A549 (cell line): ENCODE data around the gene CD79B.
"Not testable (repeated sequence)": the region's sequence is repeated elsewhere in the genome, so short reads cannot be mapped to it uniquely, and the experiment has no call there.

ENCODE experiments used
- BHLHE40 ChIP-seq: IDR thresholded peaks from 2 replicates; pipeline ENCODE4 v1.6.1; 2012; ENCODE audit warnings: low read depth, low read length, inconsistent platforms
- CEBPB ChIP-seq, 2 experiments: fragments of >200 bp in 1 of 2; sonication (Bioruptor Twin) in 1 of 2; formaldehyde crosslinking in 1 of 2; IDR thresholded peaks; 2 replicates each; pipeline ENCODE4 v1.6.1; 2012 to 2016
- CHD4 ChIP-seq: fragments of 200-600 bp; sonication (generic); IDR thresholded peaks from 2 replicates; pipeline ENCODE4 v1.6.1; 2016; ENCODE audit warnings: antibody characterized with exemption, mild to moderate bottlenecking, borderline replicate concordance
- HOXA7 ChIP-seq: fragments of 250-450 bp; sonication (Bioruptor Pico); IDR thresholded peaks from 2 replicates; pipeline ENCODE4 v1.5.0; 2020; ENCODE audit warnings: mild to moderate bottlenecking, moderate library complexity
- HOXB5 ChIP-seq: fragments of 250-450 bp; sonication (Bioruptor Pico); IDR thresholded peaks from 2 replicates; pipeline ENCODE4 v1.5.0; 2020; ENCODE audit warnings: mild to moderate bottlenecking, moderate library complexity
- RAD21 ChIP-seq, 2 experiments: fragments of >200 bp in 1 of 2; sonication (Bioruptor Twin) in 1 of 2; formaldehyde crosslinking in 1 of 2; IDR thresholded peaks in 1 of 2; conservative IDR thresholded peaks in 1 of 2; 2 replicates in 1 of 2; 3 replicates in 1 of 2; pipeline ENCODE4 v1.6.1; 2012 to 2018; ENCODE audit warnings: inconsistent platforms in 1 of 2
- TP53 ChIP-seq: fragments of 250-450 bp; sonication (Bioruptor Pico); IDR thresholded peaks from 2 replicates; pipeline ENCODE4 v1.5.0; 2021; ENCODE audit warnings: mild to moderate bottlenecking, moderate library complexity
- ZSCAN20 ChIP-seq: fragments of 250-450 bp; sonication (Bioruptor Pico); IDR thresholded peaks from 2 replicates; pipeline ENCODE4 v1.8.0; 2022; ENCODE audit warnings: mild to moderate bottlenecking, moderate library complexity
- TF ChIP-seq, protein P1 (sequence below): fragments of >200 bp; sonication (Bioruptor Twin); formaldehyde crosslinking; IDR thresholded peaks from 3 replicates; pipeline ENCODE4 v1.5.1; 2016
- TF ChIP-seq, protein P2 (sequence below): fragments of 200-600 bp; sonication (generic); IDR thresholded peaks from 2 replicates; pipeline ENCODE4 v1.6.1; 2016; ENCODE audit warnings: antibody characterized with exemption, mild to moderate bottlenecking, moderate library complexity
- TF ChIP-seq, protein P3 (sequence below): fragments of 450-650 bp; IDR thresholded peaks from 2 replicates; pipeline ENCODE4 v1.6.1; 2014; ENCODE audit warnings: antibody characterized with exemption
- TF ChIP-seq, protein P4 (sequence below): fragments of 250-450 bp; sonication (Bioruptor Pico); IDR thresholded peaks from 2 replicates; pipeline ENCODE4 v1.5.0; 2020; ENCODE audit warnings: low read depth, mild to moderate bottlenecking, moderate library complexity
- TF ChIP-seq, protein P5 (sequence below): IDR thresholded peaks from 2 replicates; pipeline ENCODE4 v1.6.1; 2012

DNA sequence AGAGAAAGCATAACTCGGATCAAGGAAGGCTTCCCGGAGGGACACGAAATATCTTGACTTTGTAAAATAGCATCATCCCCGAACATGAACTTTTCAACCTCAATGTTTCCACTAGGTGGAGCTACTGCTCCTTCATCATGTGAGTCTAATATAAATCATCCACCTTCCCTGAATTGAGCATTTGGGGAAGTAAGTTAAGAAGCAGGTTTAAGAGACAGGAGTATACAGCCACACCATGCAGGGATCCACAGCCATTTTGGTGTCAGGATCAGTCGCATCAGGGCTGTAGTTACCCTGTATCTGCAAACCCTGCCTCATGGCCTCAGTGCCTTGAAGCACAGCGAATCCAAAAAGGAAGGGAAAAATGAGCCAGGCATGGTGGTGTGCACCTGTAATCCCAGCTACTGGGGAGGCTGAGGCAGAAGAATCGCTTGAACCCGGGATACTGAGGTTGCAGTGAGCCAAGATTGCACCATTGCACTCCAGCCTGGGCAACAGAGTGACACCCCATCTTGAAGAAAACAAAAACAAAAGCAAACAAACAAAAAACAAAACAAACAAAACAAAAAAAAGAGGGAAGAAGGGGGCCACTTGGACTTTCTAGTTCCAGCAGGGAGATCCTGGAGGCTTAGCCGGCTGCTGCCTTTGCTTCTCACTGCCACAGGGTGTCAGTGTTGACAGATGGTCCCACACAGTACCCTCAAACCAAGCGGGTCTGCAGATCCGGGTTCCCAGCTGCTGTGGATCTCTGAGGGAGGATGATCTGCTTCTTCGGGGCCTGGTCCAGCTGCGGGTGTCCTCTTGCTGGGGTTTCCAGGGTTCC, 42.9 kb downstream of the CD79B start:
- peak; percentile 19 to 21; a peak in 2 of 5 replicates for TF ChIP-seq RAD21 (conservative IDR thresholded peaks at IDR 0.05 in 1 of 2, IDR thresholded peaks at IDR 0.05 in 1 of 2)
- not testable (repeated sequence) for TF ChIP-seq CEBPB (IDR thresholded peaks at IDR 0.05); HOXA7 (CRISPR knock-in tag); ZSCAN20 (CRISPR knock-in tag); BHLHE40; TP53 (CRISPR knock-in tag); HOXB5; CHD4
- TF ChIP-seq, protein P1, sequence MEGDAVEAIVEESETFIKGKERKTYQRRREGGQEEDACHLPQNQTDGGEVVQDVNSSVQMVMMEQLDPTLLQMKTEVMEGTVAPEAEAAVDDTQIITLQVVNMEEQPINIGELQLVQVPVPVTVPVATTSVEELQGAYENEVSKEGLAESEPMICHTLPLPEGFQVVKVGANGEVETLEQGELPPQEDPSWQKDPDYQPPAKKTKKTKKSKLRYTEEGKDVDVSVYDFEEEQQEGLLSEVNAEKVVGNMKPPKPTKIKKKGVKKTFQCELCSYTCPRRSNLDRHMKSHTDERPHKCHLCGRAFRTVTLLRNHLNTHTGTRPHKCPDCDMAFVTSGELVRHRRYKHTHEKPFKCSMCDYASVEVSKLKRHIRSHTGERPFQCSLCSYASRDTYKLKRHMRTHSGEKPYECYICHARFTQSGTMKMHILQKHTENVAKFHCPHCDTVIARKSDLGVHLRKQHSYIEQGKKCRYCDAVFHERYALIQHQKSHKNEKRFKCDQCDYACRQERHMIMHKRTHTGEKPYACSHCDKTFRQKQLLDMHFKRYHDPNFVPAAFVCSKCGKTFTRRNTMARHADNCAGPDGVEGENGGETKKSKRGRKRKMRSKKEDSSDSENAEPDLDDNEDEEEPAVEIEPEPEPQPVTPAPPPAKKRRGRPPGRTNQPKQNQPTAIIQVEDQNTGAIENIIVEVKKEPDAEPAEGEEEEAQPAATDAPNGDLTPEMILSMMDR, result peak; percentile 51
- TF ChIP-seq, protein P2, sequence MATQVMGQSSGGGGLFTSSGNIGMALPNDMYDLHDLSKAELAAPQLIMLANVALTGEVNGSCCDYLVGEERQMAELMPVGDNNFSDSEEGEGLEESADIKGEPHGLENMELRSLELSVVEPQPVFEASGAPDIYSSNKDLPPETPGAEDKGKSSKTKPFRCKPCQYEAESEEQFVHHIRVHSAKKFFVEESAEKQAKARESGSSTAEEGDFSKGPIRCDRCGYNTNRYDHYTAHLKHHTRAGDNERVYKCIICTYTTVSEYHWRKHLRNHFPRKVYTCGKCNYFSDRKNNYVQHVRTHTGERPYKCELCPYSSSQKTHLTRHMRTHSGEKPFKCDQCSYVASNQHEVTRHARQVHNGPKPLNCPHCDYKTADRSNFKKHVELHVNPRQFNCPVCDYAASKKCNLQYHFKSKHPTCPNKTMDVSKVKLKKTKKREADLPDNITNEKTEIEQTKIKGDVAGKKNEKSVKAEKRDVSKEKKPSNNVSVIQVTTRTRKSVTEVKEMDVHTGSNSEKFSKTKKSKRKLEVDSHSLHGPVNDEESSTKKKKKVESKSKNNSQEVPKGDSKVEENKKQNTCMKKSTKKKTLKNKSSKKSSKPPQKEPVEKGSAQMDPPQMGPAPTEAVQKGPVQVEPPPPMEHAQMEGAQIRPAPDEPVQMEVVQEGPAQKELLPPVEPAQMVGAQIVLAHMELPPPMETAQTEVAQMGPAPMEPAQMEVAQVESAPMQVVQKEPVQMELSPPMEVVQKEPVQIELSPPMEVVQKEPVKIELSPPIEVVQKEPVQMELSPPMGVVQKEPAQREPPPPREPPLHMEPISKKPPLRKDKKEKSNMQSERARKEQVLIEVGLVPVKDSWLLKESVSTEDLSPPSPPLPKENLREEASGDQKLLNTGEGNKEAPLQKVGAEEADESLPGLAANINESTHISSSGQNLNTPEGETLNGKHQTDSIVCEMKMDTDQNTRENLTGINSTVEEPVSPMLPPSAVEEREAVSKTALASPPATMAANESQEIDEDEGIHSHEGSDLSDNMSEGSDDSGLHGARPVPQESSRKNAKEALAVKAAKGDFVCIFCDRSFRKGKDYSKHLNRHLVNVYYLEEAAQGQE, result not testable (repeated sequence)
- TF ChIP-seq, protein P3, sequence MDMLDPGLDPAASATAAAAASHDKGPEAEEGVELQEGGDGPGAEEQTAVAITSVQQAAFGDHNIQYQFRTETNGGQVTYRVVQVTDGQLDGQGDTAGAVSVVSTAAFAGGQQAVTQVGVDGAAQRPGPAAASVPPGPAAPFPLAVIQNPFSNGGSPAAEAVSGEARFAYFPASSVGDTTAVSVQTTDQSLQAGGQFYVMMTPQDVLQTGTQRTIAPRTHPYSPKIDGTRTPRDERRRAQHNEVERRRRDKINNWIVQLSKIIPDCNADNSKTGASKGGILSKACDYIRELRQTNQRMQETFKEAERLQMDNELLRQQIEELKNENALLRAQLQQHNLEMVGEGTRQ, result not testable (repeated sequence)
- TF ChIP-seq, protein P4, sequence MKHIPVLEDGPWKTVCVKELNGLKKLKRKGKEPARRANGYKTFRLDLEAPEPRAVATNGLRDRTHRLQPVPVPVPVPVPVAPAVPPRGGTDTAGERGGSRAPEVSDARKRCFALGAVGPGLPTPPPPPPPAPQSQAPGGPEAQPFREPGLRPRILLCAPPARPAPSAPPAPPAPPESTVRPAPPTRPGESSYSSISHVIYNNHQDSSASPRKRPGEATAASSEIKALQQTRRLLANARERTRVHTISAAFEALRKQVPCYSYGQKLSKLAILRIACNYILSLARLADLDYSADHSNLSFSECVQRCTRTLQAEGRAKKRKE (CRISPR knock-in tag), result not testable (repeated sequence)
- TF ChIP-seq, protein P5, sequence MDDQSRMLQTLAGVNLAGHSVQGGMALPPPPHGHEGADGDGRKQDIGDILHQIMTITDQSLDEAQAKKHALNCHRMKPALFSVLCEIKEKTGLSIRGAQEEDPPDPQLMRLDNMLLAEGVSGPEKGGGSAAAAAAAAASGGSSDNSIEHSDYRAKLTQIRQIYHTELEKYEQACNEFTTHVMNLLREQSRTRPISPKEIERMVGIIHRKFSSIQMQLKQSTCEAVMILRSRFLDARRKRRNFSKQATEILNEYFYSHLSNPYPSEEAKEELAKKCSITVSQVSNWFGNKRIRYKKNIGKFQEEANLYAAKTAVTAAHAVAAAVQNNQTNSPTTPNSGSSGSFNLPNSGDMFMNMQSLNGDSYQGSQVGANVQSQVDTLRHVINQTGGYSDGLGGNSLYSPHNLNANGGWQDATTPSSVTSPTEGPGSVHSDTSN, result not testable (repeated sequence)
